Activated CD4-positive, alpha-beta T cell treated with anti-CD3 and anti-CD28 coated beads, Interleukin-2, amount 10 ng/mL, durations not matched to agents 7 days and 5 days (primary cell): ENCODE measurements around the gene SLC19A1. TPM values are rescaled to one million over a fixed set of nuclear protein-coding genes. Genes with fewer than 3 reads are reported as not detected.

Experiments
- CTCF ChIA-PET: fragments of 350-600 bp; sonication (Branson Sonifier 250); formaldehyde crosslinking; loops from one replicate; lab custom pipeline; 2021; ENCODE audit warnings: antibody characterized with exemption; lab: Charles Lee
- POLR2A ChIA-PET: fragments of 350-600 bp; sonication (Branson Sonifier 250); formaldehyde crosslinking; loops from one replicate; lab custom pipeline; 2021; ENCODE audit warnings: antibody characterized with exemption; lab: Charles Lee
- DNase-seq: peaks from one replicate; pipeline ENCODE4 v3.0.0-alpha.2; 2020
- H3K27ac Mint-ChIP-seq: one replicate; pipeline ENCODE4 v1.8.0; 2021; ENCODE audit warnings: mild to moderate bottlenecking, moderate library complexity, mixed read lengths
- H3K27me3 Mint-ChIP-seq: one replicate; pipeline ENCODE4 v1.8.0; 2021; ENCODE audit warnings: mixed read lengths
- H3K36me3 Mint-ChIP-seq: one replicate; pipeline ENCODE4 v1.8.0; 2021; ENCODE audit warnings: low read depth, mixed read lengths
- H3K4me1 Mint-ChIP-seq: one replicate; pipeline ENCODE4 v1.8.0; 2021; ENCODE audit warnings: mixed read lengths
- H3K4me3 Mint-ChIP-seq: one replicate; pipeline ENCODE4 v1.8.0; 2021; ENCODE audit warnings: mild to moderate bottlenecking, moderate library complexity, mixed read lengths
- H3K9me3 Mint-ChIP-seq: one replicate; pipeline ENCODE4 v1.8.0; 2021; ENCODE audit warnings: mixed read lengths
- total RNA-seq, 2 experiments: library from RNA; stranded (reverse); gene quantifications; one replicate each; pipeline ENCODE4 v1.2.3, GENCODE V29; 2021

Gene SLC19A1
- total RNA-seq, 2 experiments from 2014 or later, result 43.8 to 46.8 TPM

DNA sequence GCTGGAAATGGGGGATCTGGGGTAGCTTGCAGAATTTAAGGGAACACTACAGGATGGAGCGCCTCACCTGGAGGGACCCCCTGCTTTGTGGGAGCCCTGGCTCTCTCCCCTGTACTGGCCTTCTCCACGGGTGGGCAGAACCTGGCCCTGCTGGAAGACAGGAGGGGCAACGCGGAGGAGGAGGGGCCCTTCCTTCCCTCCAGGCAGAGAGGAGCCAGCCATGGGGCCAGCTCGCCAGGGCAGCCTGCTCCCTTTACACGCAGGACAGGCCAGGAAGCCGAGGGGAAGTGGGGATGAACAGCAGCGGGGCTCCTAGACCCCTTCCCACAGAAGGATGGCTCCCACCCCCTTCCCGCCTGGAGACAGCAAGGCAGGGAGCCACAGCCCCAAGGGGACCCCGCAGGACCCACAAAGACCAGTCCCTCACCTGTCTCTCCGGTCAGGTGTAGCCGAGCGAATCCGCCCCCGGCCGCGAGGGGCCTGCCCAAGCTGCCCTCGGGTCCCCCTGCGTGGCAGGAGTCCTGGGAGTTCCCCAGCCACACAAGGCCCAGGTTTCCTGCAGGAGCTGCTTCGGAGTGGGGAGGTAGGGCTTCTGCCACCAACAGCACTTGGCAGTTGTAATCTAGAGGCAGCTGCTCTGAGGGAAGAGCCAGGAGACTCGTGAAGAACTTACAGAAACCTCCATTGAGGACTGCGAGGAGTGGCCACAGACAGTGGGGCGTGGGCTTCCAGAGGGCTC, 1.6 kb upstream of the SLC19A1 start:
- Mint-ChIP-seq H3K4me3 (peak overlapping the region; percentile 32), H3K9me3 (no peaks in the 10 kb centered on the region), H3K36me3 (peaks cover 1% of the 10 kb centered on the region), H3K27me3 (no peaks in the 10 kb centered on the region), H3K27ac (peak overlapping the region; percentile 74), H3K4me1 (peaks cover 20% of the 10 kb centered on the region)
- ChIA-PET CTCF (interaction anchor here (0.9 to 1.3 kb wide), 2 partner anchors 65 to 277 kb away, joined by 3 read pairs; no protein-coding TSS in a partner anchor), POLR2A (no interaction called here)
- DNase-seq, result no peak

DNA sequence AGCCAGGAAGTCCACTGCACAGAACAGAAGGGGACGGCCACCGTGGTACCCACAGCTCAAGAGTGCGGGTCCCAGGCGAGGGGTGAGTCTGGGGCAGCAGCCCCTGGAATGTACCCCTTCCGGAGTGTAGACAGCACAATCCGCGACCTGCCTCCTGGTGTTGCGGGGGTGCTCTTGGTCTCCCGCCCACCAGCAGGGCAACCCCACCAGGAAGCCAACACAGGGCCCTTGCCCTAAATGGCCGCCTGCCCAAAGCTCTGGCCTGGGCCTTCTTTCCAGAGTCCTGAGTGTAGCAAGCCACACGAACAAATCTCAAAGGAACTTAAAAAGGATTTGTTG, 1.1 kb upstream of the SLC19A1 start:
- ChIA-PET CTCF (interaction anchor here (1.3 kb wide), 1 partner anchor 65 kb away, joined by 3 read pairs; no protein-coding TSS in a partner anchor), POLR2A (no interaction called here)
- Mint-ChIP-seq H3K9me3 (no peaks in the 10 kb centered on the region), H3K4me1 (peaks cover 18% of the 10 kb centered on the region), H3K36me3 (peaks cover 1% of the 10 kb centered on the region), H3K4me3 (peak overlapping the region; percentile 54), H3K27ac (peak overlapping the region; percentile 74), H3K27me3 (no peaks in the 10 kb centered on the region)
- no peak for DNase-seq

DNA sequence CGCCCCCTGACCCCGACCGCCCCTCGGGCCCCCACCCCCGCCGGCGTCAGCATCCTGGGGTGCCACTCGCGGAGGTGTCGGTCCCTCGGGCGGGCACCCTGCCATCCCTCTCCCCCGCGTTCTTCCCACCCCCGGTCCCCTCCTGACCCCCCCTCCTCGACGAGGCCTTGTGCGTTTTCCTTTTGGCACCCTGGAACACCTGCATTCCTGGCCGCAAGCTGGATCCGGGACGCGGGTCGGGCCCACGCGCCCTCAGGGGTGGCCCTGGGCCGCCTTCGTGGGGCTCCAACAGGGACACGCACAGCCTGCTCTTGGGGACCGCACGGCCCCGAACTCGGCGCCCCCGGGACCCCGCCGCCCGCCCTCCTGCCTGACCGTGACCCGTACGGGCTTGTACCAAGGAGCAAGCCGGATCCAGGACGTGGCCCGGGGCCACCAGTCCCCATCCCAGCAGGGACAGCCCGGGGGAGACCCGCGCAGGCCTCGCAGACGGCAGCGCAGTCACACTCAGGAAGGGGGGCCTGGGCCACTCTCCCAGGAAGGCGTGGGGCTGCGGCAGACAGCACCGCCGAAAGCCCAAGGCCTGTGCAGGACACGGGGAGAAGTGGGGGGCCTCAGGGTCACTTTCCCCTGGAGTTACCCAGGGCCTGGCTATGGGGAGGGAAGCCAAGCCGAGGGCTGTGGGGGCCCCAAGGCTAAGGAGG, 579 bp upstream of the SLC19A1 start:
- peak overlapping the region; percentile 54 for H3K4me3 Mint-ChIP-seq
- no peaks in the 10 kb centered on the region for H3K9me3 Mint-ChIP-seq
- peaks cover 1% of the 10 kb centered on the region for H3K36me3 Mint-ChIP-seq
- H3K4me1 Mint-ChIP-seq, result peaks cover 18% of the 10 kb centered on the region
- no peak for DNase-seq
- no peaks in the 10 kb centered on the region for H3K27me3 Mint-ChIP-seq
- POLR2A ChIA-PET, result no interaction called here
- H3K27ac Mint-ChIP-seq, result peak overlapping the region; percentile 66
- CTCF ChIA-PET, result no interaction called here

DNA sequence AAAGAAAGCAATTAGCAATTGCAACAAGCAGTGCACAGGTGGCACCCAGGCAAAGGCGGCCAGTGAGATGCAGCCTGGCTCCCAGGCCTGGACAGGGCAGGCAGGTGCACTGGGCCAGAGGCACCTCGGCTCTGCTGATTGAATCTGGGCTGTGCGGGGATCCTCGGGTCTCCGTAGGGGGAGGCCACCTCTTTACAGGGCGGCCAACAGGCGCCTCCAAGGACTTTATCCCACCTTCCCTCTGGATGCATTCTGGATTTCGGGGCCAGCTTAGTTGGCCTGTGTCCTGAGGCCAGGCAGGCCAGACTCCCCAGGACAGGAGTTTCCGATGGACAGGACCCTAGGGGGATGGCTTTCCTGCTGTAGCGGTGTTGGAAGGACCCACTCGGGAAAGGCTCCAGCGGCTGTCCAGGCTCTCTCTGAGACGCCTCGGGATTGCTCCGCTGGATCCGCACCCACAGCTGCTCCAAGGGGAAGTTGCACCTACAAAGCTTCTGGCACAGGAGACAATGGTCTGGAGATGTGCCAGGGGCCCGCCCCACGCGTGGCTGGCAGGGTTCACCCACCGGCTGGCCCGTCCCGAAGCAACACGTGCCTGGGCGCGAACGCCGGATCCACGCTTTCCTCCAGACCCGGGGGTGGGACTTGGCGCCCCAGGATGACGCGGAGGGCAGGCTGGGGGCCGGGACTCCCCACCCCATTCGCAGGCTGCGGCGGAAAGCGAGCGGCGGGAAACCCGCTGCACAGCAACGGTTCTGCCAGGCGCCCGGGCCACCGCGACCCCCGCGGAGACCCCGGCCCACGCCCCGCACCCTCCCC, 810 bp downstream of the SLC19A1 start:
- CTCF ChIA-PET, result interaction anchor here (0.6 kb wide), 1 partner anchor 251 kb away, joined by 3 read pairs; no protein-coding TSS in a partner anchor
- no peaks in the 10 kb centered on the region for H3K27me3 Mint-ChIP-seq
- no peaks in the 10 kb centered on the region for H3K9me3 Mint-ChIP-seq
- H3K27ac Mint-ChIP-seq, result peak overlapping the region; percentile 80
- peak overlapping the region; percentile 71 for H3K4me3 Mint-ChIP-seq
- POLR2A ChIA-PET, result no interaction called here
- peak; percentile 85 for DNase-seq
- peaks cover 2% of the 10 kb centered on the region for H3K36me3 Mint-ChIP-seq
- peaks cover 18% of the 10 kb centered on the region for H3K4me1 Mint-ChIP-seq

DNA sequence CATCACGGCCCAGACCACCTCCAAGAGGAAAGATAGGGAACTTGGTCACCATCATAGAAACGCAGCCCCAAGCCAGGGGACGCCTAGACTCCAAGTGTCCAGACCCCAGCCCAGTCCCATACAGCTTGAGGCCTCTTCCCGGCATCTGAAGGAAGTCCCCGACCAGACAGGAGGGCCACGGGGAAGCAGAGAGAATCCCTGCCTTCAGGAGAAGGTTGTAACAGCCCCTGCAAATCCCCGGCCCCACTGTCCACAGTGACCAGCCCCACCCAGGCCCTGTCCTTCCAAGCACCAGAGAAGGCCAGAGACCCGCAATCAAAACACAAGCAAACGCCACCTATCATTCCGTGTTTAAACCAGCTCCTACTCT, 1.7 kb downstream of the SLC19A1 start:
- Mint-ChIP-seq H3K9me3 (no peaks in the 10 kb centered on the region), H3K36me3 (peaks cover 7% of the 10 kb centered on the region), H3K27ac (peak overlapping the region; percentile 80), H3K4me1 (peaks cover 22% of the 10 kb centered on the region), H3K4me3 (peak overlapping the region; percentile 71), H3K27me3 (no peaks in the 10 kb centered on the region)
- ChIA-PET CTCF (interaction anchor here (0.6 kb wide), 2 partner anchors 250 to 590 kb away, joined by 3 read pairs; no protein-coding TSS in a partner anchor), POLR2A (no interaction called here)
- no peak for DNase-seq

DNA sequence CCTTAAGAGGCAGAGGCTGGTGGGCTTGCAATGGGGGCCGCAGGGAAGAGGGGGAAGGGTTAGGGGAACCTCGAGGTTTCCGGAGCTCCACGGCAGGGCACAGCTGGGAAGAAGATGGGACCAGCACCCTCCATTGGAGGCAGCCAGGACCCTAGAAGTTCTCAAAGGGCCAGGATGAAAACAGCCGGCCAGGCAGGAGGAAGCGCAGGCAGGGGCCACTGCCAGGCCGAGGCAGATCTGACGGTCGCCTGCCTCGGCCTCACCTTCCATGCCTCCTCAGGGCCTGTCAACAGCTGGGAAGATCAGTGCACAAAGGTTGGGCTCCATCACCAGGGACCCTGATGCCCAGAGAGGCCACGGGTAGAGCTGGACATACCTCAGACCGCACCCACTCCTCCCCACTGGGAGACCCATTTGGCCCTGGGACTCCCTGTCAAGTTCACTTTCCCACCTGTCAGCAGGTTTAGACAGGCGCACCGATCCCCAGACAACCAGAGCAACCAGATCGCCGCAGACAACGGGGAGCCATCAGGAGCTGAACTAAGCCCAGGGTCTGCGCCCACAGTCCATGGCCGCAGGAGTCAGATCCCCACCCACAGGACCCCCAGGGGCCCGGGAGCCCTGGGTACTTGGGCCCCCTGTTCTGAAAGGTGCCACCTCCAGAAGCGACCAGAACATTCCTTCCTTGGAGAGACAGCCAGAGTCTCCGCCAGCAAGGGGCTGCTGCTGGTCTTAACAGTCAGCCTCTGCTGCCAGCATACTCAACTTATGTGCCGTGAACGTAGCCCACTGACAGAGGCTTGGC, 2.2 kb downstream of the SLC19A1 start:
- peaks cover 25% of the 10 kb centered on the region for H3K4me1 Mint-ChIP-seq
- POLR2A ChIA-PET, result no interaction called here
- H3K27ac Mint-ChIP-seq, result peak overlapping the region; percentile 80
- no peak for DNase-seq
- H3K4me3 Mint-ChIP-seq, result peak overlapping the region; percentile 71
- H3K36me3 Mint-ChIP-seq, result peaks cover 7% of the 10 kb centered on the region
- H3K9me3 Mint-ChIP-seq, result no peaks in the 10 kb centered on the region
- H3K27me3 Mint-ChIP-seq, result no peaks in the 10 kb centered on the region
- CTCF ChIA-PET, result interaction anchor here (0.6 kb wide), 1 partner anchor 590 kb away, joined by 3 read pairs; no protein-coding TSS in a partner anchor

DNA sequence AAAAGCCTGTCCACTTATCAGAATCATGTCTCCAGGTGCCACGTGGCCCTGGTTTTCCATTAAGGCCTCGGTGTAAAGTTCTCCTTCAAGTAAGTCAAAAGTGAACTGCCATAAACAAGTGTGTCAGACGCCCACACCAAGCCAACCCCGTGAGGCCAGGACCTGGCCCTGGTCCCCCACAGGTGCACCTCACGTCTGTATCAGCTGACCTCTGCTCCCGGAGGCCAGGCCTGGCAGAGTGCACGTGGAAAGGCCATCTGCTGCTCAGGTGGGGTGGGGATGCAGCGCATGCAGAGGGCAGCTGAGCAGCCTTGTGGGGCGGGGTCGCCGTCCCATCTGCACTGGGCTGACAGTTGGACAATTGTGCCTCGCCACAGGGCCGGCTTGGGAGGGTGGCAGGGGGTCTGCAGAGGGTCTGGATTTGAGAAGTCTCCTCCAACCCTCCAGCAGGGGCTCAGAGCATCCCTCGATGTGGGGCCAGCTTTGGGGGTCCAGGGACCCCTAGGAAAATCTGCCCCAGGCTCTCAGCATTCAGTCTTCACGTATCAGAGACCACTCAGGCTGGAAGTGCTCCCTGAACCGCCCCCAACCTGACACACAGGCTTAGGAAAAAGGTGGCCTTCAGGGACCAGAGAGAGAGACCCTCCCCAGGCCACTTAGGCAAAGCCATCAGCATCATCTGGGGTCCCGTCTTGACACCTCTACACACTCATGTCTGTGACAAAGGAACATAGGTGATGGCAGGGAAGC, 3.0 kb downstream of the SLC19A1 start:
- Mint-ChIP-seq H3K36me3 (peaks cover 8% of the 10 kb centered on the region), H3K27me3 (no peaks in the 10 kb centered on the region), H3K27ac (no peak overlapping the region), H3K9me3 (no peaks in the 10 kb centered on the region), H3K4me3 (no peak overlapping the region), H3K4me1 (peaks cover 25% of the 10 kb centered on the region)
- ChIA-PET CTCF (no interaction called here), POLR2A (no interaction called here)
- DNase-seq, result no peak

DNA sequence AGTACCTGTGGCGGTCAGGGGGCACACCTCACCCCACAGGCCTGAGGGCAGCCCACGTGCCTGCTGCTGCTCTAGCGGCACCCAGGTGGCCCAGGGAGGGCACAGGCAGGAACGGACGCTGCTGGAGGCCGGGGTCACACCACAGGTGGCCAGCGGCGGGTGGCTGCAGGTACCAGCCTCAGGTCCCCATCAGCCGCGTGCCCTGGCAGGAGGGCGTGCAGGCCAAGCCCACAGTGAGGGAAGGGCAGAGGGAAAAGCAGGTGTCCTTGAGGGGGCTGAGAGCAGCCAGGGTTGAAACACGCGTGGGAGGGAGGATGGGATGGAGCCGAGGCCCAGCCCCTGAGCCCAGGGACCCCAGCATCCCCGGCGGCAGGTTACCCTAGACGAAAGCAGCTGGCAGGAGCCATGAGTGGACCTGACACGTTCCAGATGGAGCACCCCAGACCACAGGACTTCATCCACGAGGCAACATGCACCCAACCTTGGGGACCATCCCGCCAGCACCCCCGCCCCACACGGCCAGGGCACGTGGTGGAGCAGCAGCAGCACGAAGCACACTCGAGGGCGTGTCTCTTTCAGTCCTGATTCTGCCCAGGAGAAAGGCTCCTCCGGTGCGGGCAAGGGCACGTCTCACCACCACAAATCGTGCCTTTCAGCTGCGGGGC, 3.7 kb downstream of the SLC19A1 start:
- Mint-ChIP-seq H3K27me3 (no peaks in the 10 kb centered on the region), H3K27ac (no peak overlapping the region), H3K4me3 (no peak overlapping the region), H3K36me3 (peaks cover 8% of the 10 kb centered on the region), H3K4me1 (peaks cover 25% of the 10 kb centered on the region), H3K9me3 (no peaks in the 10 kb centered on the region)
- CTCF ChIA-PET, result no interaction called here
- no peak for DNase-seq
- POLR2A ChIA-PET, result no interaction called here

DNA sequence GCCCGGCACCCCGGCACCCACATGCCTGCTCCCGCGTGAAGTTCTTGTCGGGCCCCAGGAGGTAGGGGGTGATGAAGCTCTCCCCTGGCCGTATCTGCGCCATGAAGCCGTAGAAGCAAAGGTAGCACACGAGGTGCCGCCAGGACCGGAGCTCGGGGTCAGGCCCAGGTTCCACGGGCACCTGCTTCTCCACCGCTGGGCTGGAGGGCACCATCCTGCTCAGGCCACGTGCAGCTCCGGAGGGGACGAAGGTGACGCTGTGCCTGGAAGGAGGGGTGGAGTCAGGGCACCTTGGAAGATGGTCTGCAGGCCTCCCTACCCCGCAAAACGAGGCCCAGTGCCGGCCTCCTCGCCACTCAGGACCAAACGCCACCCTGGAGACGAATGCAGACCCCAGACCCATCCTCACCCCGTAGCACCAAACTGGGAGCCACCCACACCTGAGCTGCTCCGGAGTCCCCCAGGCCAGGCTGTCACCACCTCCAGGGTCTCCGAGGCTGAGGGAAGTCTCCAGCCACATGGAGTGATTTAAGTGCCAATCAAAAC, 4.4 kb downstream of the SLC19A1 start:
- H3K36me3 Mint-ChIP-seq, result peaks cover 8% of the 10 kb centered on the region
- DNase-seq, result no peak
- H3K4me3 Mint-ChIP-seq, result no peak overlapping the region
- no peaks in the 10 kb centered on the region for H3K27me3 Mint-ChIP-seq
- H3K9me3 Mint-ChIP-seq, result no peaks in the 10 kb centered on the region
- POLR2A ChIA-PET, result no interaction called here
- CTCF ChIA-PET, result no interaction called here
- peaks cover 30% of the 10 kb centered on the region for H3K4me1 Mint-ChIP-seq
- H3K27ac Mint-ChIP-seq, result no peak overlapping the region

DNA sequence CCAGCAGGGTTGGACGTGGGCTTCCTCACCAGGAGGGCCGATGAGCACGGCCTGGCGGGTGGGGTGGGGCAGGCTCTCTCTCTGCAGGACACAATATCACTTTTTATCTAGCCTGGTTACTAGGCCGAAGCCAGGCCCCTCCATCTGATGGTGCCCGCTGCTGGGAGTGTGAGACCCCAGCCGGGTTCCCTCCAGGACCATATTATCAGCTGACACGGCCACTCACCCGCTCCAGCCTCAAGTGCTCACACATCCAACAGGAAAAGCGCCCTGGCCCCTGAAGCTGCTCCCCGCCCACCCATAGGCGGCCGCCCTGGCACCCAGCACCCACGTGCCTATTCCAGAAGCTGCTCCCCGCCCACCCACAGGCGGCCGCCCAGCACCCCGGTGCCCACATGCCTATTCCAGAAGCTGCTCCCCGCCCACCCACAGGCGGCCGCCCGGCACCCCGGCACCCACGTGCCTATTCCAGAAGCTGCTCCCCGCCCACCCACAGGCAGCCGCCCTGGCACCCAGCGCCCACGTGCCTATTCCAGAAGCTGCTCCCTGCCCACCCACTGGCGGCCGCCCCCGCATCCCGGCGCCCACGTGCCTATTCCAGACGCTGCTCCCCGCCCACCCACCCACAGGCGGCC, 5.0 kb downstream of the SLC19A1 start:
- H3K27ac Mint-ChIP-seq, result no peak overlapping the region
- CTCF ChIA-PET, result no interaction called here

More for the DNA sequence above, 5.0 kb downstream of the SLC19A1 start:
- Mint-ChIP-seq H3K4me1 (peaks cover 36% of the 10 kb centered on the region), H3K9me3 (no peaks in the 10 kb centered on the region), H3K27me3 (no peaks in the 10 kb centered on the region), H3K4me3 (no peak overlapping the region), H3K36me3 (peaks cover 13% of the 10 kb centered on the region)
- DNase-seq, result no peak
- POLR2A ChIA-PET, result no interaction called here
